Stimulated activated effector memory CD8-positive, alpha-beta T cell treated with anti-CD3 and anti-CD28 coated beads, Interleukin-12 subunit alpha, Interleukin-12 subunit beta, amount 100 ng/mL, for 72 hours (primary cell): ENCODE measurements around the gene LIG1.
A peak's percentile ranks its signal among the peaks of the same experiment; 100 is the strongest.
"Not testable (repeated sequence)": the region's sequence is repeated elsewhere in the genome, so short reads cannot be mapped to it uniquely, and the experiment has no call there.

Source experiments
- ATAC-seq: fragments of 150-1000 bp; cut with Tn5 transposase; 2 replicates; pipeline ENCODE4 v1.10.0; 2021
- DNase-seq, 2 donors: peaks; one replicate each; pipeline ENCODE4 v3.0.0; 2021 to 2022; ENCODE audit warnings: low spot score in 2 of 2
- H3K27ac Mint-ChIP-seq: one replicate; pipeline ENCODE4 v1.8.0; 2022; ENCODE audit warnings: mild to moderate bottlenecking, mixed read lengths
- H3K36me3 Mint-ChIP-seq: one replicate; pipeline ENCODE4 v1.8.0; 2022; ENCODE audit warnings: mild to moderate bottlenecking, mixed read lengths
- H3K4me1 Mint-ChIP-seq: one replicate; pipeline ENCODE4 v1.8.0; 2022; ENCODE audit warnings: mixed read lengths
- H3K4me3 Mint-ChIP-seq: one replicate; pipeline ENCODE4 v1.8.0; 2022; ENCODE audit warnings: mild to moderate bottlenecking, mixed read lengths
- H3K9me3 Mint-ChIP-seq: one replicate; pipeline ENCODE4 v1.8.0; 2022; ENCODE audit warnings: mixed read lengths

LIG1 gene

GRCh38 chr19:48117515-48118130, 52.5 kb downstream of the LIG1 start:
- ATAC-seq: no peak
- H3K27ac Mint-ChIP-seq: peak overlapping the region; percentile 88
- no peaks in the 10 kb centered on the region for H3K9me3 Mint-ChIP-seq
- H3K4me3 Mint-ChIP-seq: no peak overlapping the region
- peaks cover 24% of the 10 kb centered on the region for H3K4me1 Mint-ChIP-seq
- peaks cover 91% of the 10 kb centered on the region for H3K36me3 Mint-ChIP-seq
- DNase-seq: no peak

- Mint-ChIP-seq H3K4me3 (no peak overlapping the region), H3K27ac (peak overlapping the region; percentile 84), H3K36me3 (peaks cover 67% of the 10 kb centered on the region), H3K9me3 (no peaks in the 10 kb centered on the region), H3K4me1 (peaks cover 22% of the 10 kb centered on the region)
- DNase-seq (no peak), ATAC-seq (peak; percentile 25)
These were observed 56.8 kb downstream of the LIG1 start for GRCh38 chr19:48113190-48113917.

GRCh38 chr19:48111280-48111679, 58.9 kb downstream of the LIG1 start:
- ATAC-seq (no peak), DNase-seq (no peak)
- peaks cover 21% of the 10 kb centered on the region for H3K4me1 Mint-ChIP-seq
- H3K4me3 Mint-ChIP-seq: peak overlapping the region; percentile 83
- peak overlapping the region; percentile 97 for H3K27ac Mint-ChIP-seq
- H3K9me3 Mint-ChIP-seq: no peaks in the 10 kb centered on the region
- H3K36me3 Mint-ChIP-seq: peaks cover 51% of the 10 kb centered on the region

- peak; percentile 76 to 92 for DNase-seq
- peak within 1 kb of the TSS; percentile 83 for H3K4me3 Mint-ChIP-seq
- ATAC-seq: peak; percentile 82
- H3K36me3 Mint-ChIP-seq: peaks cover 49% of the 10 kb centered on the region
- H3K9me3 Mint-ChIP-seq: no peaks in the 10 kb centered on the region
- peaks cover 21% of the 10 kb centered on the region for H3K4me1 Mint-ChIP-seq
- H3K27ac Mint-ChIP-seq: peak within 1 kb of the TSS; percentile 97
These were observed 59.7 kb downstream of the LIG1 start, which contains the start of gene PLA2G4C for GRCh38 chr19:48110350-48110966. PLA2G4C (minus strand) TSS chr19:48110817; CDS start chr19:48106529, 4,288 bp downstream.

GRCh38 chr19:48108997-48109782, 61.0 kb downstream of the LIG1 start:
- peaks cover 21% of the 10 kb centered on the region for H3K4me1 Mint-ChIP-seq
- no peaks in the 10 kb centered on the region for H3K9me3 Mint-ChIP-seq
- H3K36me3 Mint-ChIP-seq: peaks cover 42% of the 10 kb centered on the region
- no peak for ATAC-seq
- H3K4me3 Mint-ChIP-seq: peak overlapping the region; percentile 83
- peak overlapping the region; percentile 20 for H3K27ac Mint-ChIP-seq
- DNase-seq: no peak

GRCh38 chr19:48103922-48104321, 66.2 kb downstream of the LIG1 start:
- Mint-ChIP-seq H3K4me3 (no peak overlapping the region), H3K36me3 (peaks cover 32% of the 10 kb centered on the region), H3K4me1 (peaks cover 15% of the 10 kb centered on the region), H3K27ac (no peak overlapping the region), H3K9me3 (no peaks in the 10 kb centered on the region)
- DNase-seq (no peak), ATAC-seq (no peak)

- Mint-ChIP-seq H3K9me3 (no peaks in the 10 kb centered on the region), H3K27ac (no peak overlapping the region), H3K4me3 (no peak overlapping the region), H3K36me3 (peaks cover 34% of the 10 kb centered on the region), H3K4me1 (peaks cover 13% of the 10 kb centered on the region)
- ATAC-seq (peak; percentile 58), DNase-seq (peak; percentile 19 to 71)
These were observed 67.0 kb downstream of the LIG1 start for GRCh38 chr19:48102870-48103751.

GRCh38 chr19:48095612-48096175, 74.5 kb downstream of the LIG1 start:
- H3K9me3 Mint-ChIP-seq: peaks cover 5% of the 10 kb centered on the region
- peak overlapping the region; percentile 73 for H3K27ac Mint-ChIP-seq
- ATAC-seq: no peak
- DNase-seq: no peak
- H3K4me3 Mint-ChIP-seq: no peak overlapping the region
- H3K36me3 Mint-ChIP-seq: peaks cover 50% of the 10 kb centered on the region
- H3K4me1 Mint-ChIP-seq: peaks cover 20% of the 10 kb centered on the region

GRCh38 chr19:48094855-48095203, 75.3 kb downstream of the LIG1 start:
- DNase-seq (no peak), ATAC-seq (peak; percentile 49)
- Mint-ChIP-seq H3K4me1 (peaks cover 20% of the 10 kb centered on the region), H3K4me3 (no peak overlapping the region), H3K36me3 (peaks cover 48% of the 10 kb centered on the region), H3K27ac (peak overlapping the region; percentile 73), H3K9me3 (peaks cover 5% of the 10 kb centered on the region)

GRCh38 chr19:48094129-48094854, 75.9 kb downstream of the LIG1 start:
- no peak for DNase-seq
- peak overlapping the region; percentile 73 for H3K27ac Mint-ChIP-seq
- H3K36me3 Mint-ChIP-seq: peaks cover 43% of the 10 kb centered on the region
- H3K9me3 Mint-ChIP-seq: peaks cover 5% of the 10 kb centered on the region
- H3K4me1 Mint-ChIP-seq: peaks cover 20% of the 10 kb centered on the region
- ATAC-seq: peak; percentile 93
- no peak overlapping the region for H3K4me3 Mint-ChIP-seq

GRCh38 chr19:48091111-48091718, 78.9 kb downstream of the LIG1 start:
- not testable (repeated sequence) for H3K9me3 Mint-ChIP-seq, H3K4me3 Mint-ChIP-seq, H3K27ac Mint-ChIP-seq, ATAC-seq, DNase-seq
- Mint-ChIP-seq H3K36me3 (peaks cover 21% of the 10 kb centered on the region), H3K4me1 (peaks cover 20% of the 10 kb centered on the region)

GRCh38 chr19:48090281-48090802, 79.8 kb downstream of the LIG1 start:
- no peak for DNase-seq
- peaks cover 5% of the 10 kb centered on the region for H3K9me3 Mint-ChIP-seq
- H3K36me3 Mint-ChIP-seq: peaks cover 12% of the 10 kb centered on the region
- no peak overlapping the region for H3K4me3 Mint-ChIP-seq
- peaks cover 20% of the 10 kb centered on the region for H3K4me1 Mint-ChIP-seq
- ATAC-seq: no peak
- no peak overlapping the region for H3K27ac Mint-ChIP-seq

- not testable (repeated sequence) for H3K27ac Mint-ChIP-seq, H3K4me1 Mint-ChIP-seq, ATAC-seq
These were observed 81.2 kb downstream of the LIG1 start for GRCh38 chr19:48088991-48089390.

More at GRCh38 chr19:48088991-48089390, 81.2 kb downstream of the LIG1 start:
- not testable (repeated sequence) for H3K9me3 Mint-ChIP-seq, DNase-seq, H3K36me3 Mint-ChIP-seq, H3K4me3 Mint-ChIP-seq
